ENCODE data around the gene HPGD. TPM values are rescaled to one million over a fixed set of nuclear protein-coding genes. Genes with fewer than 3 reads are reported as not detected.

Gene HPGD
- total and polyA plus RNA-seq, 2 of the 4 experiments (the other 2 are of a cell fraction), result not detected

- no CpG with 5 or more reads among the region's 3 CpGs for WGBS, 2 experiments (ENCODE audit: extremely low coverage in 2 of 2, insufficient read length in 1 of 2)
- ChIA-PET CTCF (no interaction called here), POLR2A (ENCODE audit: unreplicated experiment) (no interaction called here)
- no peak overlapping the region for H3K14ac ChIP-seq (replicated peaks; ENCODE audit: low read depth, low read length)
- peaks cover 2% of the 10 kb centered on the region; the same call in 1 of the 2 replicates for H3K9me3 ChIP-seq (ENCODE audit: control insufficient read depth, insufficient read depth, low read length)
- no peak overlapping the region for H3K4me2 ChIP-seq (ENCODE audit: low read depth, low read length)
- no TSS peak for BruUV-seq (replicated peaks)
- no peak overlapping the region for H3K27ac ChIP-seq (ENCODE audit: insufficient read depth, low read length)
- no peak overlapping the region for H3K4me3 ChIP-seq (ENCODE audit: insufficient read depth, low read depth, low read length)
- H2BK5ac ChIP-seq (ENCODE audit: low read depth, low read length, poor library complexity, severe bottlenecking), result no peak overlapping the region
- H2BK120ac ChIP-seq (ENCODE audit: low read depth, low read length), result no peak overlapping the region
- dilution Hi-C loops (cut with HindIII; ENCODE audit: low sequenced_read_pairs, unreplicated experiment), result no loop called here
- H4K20me1 ChIP-seq (ENCODE audit: insufficient read depth, low read length), result no peaks in the 10 kb centered on the region
- H3K79me1 ChIP-seq (ENCODE audit: low read depth in 1 of 2, low read length in 2 of 2), result no peaks in the 10 kb centered on the region
- H4K91ac ChIP-seq (ENCODE audit: insufficient read depth, low read depth, low read length), result no peak overlapping the region
- no peak for DNase-seq
- H3K18ac ChIP-seq (ENCODE audit: low read depth, low read length), result no peak overlapping the region
- H3K56ac ChIP-seq (ENCODE audit: extremely low read depth, insufficient read depth, low read length), result no peak overlapping the region
- H3K23ac ChIP-seq (ENCODE audit: low read depth, low read length), result no peak overlapping the region
- no peak overlapping the region for H4K5ac ChIP-seq (ENCODE audit: low read depth, low read length)
- H4K8ac ChIP-seq (ENCODE audit: low read depth in 2 of 2, low read length in 2 of 2), result no peak overlapping the region
- no peak for TF ChIP-seq MAFK (IDR thresholded peaks at IDR 0.05; ENCODE audit: low read depth, low read length)
- TF ChIP-seq, protein P1, sequence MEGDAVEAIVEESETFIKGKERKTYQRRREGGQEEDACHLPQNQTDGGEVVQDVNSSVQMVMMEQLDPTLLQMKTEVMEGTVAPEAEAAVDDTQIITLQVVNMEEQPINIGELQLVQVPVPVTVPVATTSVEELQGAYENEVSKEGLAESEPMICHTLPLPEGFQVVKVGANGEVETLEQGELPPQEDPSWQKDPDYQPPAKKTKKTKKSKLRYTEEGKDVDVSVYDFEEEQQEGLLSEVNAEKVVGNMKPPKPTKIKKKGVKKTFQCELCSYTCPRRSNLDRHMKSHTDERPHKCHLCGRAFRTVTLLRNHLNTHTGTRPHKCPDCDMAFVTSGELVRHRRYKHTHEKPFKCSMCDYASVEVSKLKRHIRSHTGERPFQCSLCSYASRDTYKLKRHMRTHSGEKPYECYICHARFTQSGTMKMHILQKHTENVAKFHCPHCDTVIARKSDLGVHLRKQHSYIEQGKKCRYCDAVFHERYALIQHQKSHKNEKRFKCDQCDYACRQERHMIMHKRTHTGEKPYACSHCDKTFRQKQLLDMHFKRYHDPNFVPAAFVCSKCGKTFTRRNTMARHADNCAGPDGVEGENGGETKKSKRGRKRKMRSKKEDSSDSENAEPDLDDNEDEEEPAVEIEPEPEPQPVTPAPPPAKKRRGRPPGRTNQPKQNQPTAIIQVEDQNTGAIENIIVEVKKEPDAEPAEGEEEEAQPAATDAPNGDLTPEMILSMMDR (conservative IDR thresholded peaks at IDR 0.05; ENCODE audit: low read depth, low read length), result no peak
- H3K4me1 ChIP-seq (ENCODE audit: control insufficient read depth, insufficient read depth, low read length), result no peaks in the 10 kb centered on the region
- H2AK9ac ChIP-seq (replicated peaks; ENCODE audit: low read depth, low read length, poor library complexity), result no peak overlapping the region
- H2BK20ac ChIP-seq (ENCODE audit: low read depth, low read length), result no peak overlapping the region
- no peak overlapping the region for H2BK15ac ChIP-seq (ENCODE audit: low read depth, low read length)
- no peak overlapping the region for H3K9ac ChIP-seq (ENCODE audit: low read depth, low read length)
- ATAC-seq (ENCODE audit: low read depth), result no peak
- intact Hi-C loops (cut with micrococcal nuclease), result no loop called here
- H3K27me3 ChIP-seq (ENCODE audit: control insufficient read depth, insufficient read depth, low read length), result no peaks in the 10 kb centered on the region
- H3K9me1 ChIP-seq (ENCODE audit: insufficient read depth, low read length), result no peaks in the 10 kb centered on the region
- no peak overlapping the region for H2AFZ ChIP-seq (replicated peaks; ENCODE audit: low read length, poor library complexity)
- no peaks in the 10 kb centered on the region for H3K36me3 ChIP-seq (ENCODE audit: control insufficient read depth, insufficient read depth, low read length)
- in situ Hi-C loops (cut with MboI; ENCODE audit: low sequenced_read_pairs), result no loop called here
- no peak overlapping the region for H3K4ac ChIP-seq (ENCODE audit: low read depth, low read length)
- H2AK5ac ChIP-seq (ENCODE audit: low read depth, low read length), result no peak overlapping the region
Measured at GRCh38 chr4:174467107-174467506, 55.2 kb downstream of the HPGD start.
